Neural cell (in vitro differentiated cells): ENCODE data around the gene UBALD1. TPM values are rescaled to one million over a fixed set of nuclear protein-coding genes. Genes with fewer than 3 reads are reported as not detected.

Source experiments
- H2AFZ ChIP-seq: fragments of 200-600, 300-800 bp; sonication (generic), shearing (Covaris generic); 2 replicates; pipeline ENCODE4 v1.6.0; 2014; ENCODE audit warnings: low read depth, mild to moderate bottlenecking, antibody characterized with exemption, low read length, moderate library complexity
- H3F3A ChIP-seq: fragments of 200-600 bp; shearing (Covaris generic); 2 replicates; pipeline ENCODE4 v1.6.1; 2016; ENCODE audit warnings: mild to moderate bottlenecking, moderate library complexity, mixed read lengths, antibody characterized with exemption, low read length; ENCODE audit not compliant: insufficient read depth, poor library complexity, severe bottlenecking
- H3K27ac ChIP-seq: fragments of 200-600, 300-800 bp; sonication (generic), shearing (Covaris generic); 2 replicates; pipeline ENCODE4 v1.5.1; 2014; ENCODE audit warnings: mild to moderate bottlenecking, low read length, moderate library complexity
- H3K27me3 ChIP-seq: fragments of 300-800, 200-600 bp; sonication (generic), shearing (Covaris generic); 2 replicates; pipeline ENCODE4 v1.6.0; 2014; ENCODE audit warnings: mild to moderate bottlenecking, low read depth, low read length, moderate library complexity; ENCODE audit not compliant: insufficient read depth
- H3K36me3 ChIP-seq: fragments of 300-800, 200-600 bp; sonication (generic), shearing (Covaris generic); 2 replicates; pipeline ENCODE4 v1.5.1; 2014; ENCODE audit warnings: mild to moderate bottlenecking, antibody characterized with exemption, low read length, moderate library complexity; ENCODE audit not compliant: insufficient read depth
- H3K4me2 ChIP-seq: fragments of 300-800, 200-600 bp; sonication (generic), shearing (Covaris generic); 2 replicates; pipeline ENCODE4 v1.6.0; 2014; ENCODE audit warnings: mild to moderate bottlenecking, low read length
- H3K4me3 ChIP-seq: fragments of 300-800, 200-600 bp; sonication (generic), shearing (Covaris generic); 2 replicates; pipeline ENCODE4 v1.5.1; 2014; ENCODE audit warnings: mild to moderate bottlenecking, low read length, moderate library complexity
- H3K79me2 ChIP-seq: fragments of 200-600 bp; shearing (Covaris generic); replicated peaks from 2 replicates; pipeline ENCODE4 v1.6.0; 2014; ENCODE audit warnings: mild to moderate bottlenecking, low read length, moderate library complexity; ENCODE audit not compliant: insufficient read depth
- H3K9ac ChIP-seq: fragments of 300-800, 200-600 bp; sonication (generic), shearing (Covaris generic); 2 replicates; pipeline ENCODE4 v1.6.1; 2016; ENCODE audit warnings: mild to moderate bottlenecking, low read length, mixed read lengths
- H3K9me2 ChIP-seq: fragments of 200-600 bp; shearing (Covaris generic); 2 replicates; pipeline ENCODE4 v1.6.1; 2016; ENCODE audit warnings: mild to moderate bottlenecking, low read length, mixed read lengths; ENCODE audit not compliant: insufficient read depth
- H3K9me3 ChIP-seq: fragments of 200-600, 300-800 bp; sonication (generic), shearing (Covaris generic); 2 replicates; pipeline ENCODE4 v1.6.1; 2016; ENCODE audit warnings: mild to moderate bottlenecking, mixed run types, low read length, moderate library complexity, mixed read lengths
- H4K20me1 ChIP-seq: fragments of 200-600 bp; shearing (Covaris generic); 2 replicates; pipeline ENCODE4 v1.6.1; 2016; ENCODE audit warnings: mild to moderate bottlenecking, mixed run types; ENCODE audit not compliant: insufficient read depth
- CTCF ChIP-seq: fragments of 450-650 bp; IDR thresholded peaks from 2 replicates; pipeline ENCODE4 v1.5.1; 2014; ENCODE audit warnings: antibody characterized with exemption, mild to moderate bottlenecking, moderate library complexity; ENCODE audit not compliant: poor library complexity, severe bottlenecking
- EP300 ChIP-seq: fragments of 450-650 bp; conservative IDR thresholded peaks from 2 replicates; pipeline ENCODE4 v1.6.1; 2014; ENCODE audit warnings: antibody characterized with exemption, mild to moderate bottlenecking, moderate library complexity; ENCODE audit not compliant: poor library complexity, severe bottlenecking
- EZH2 ChIP-seq: fragments of 200-600, 300-800 bp; shearing (Covaris generic), sonication (generic); IDR thresholded peaks from 2 replicates; pipeline ENCODE4 v1.6.1; 2014; ENCODE audit warnings: antibody characterized with exemption, low read length, borderline replicate concordance, mild to moderate bottlenecking; ENCODE audit not compliant: insufficient read depth, poor library complexity, severe bottlenecking
- MXI1 ChIP-seq: fragments of 450-650 bp; conservative IDR thresholded peaks from 2 replicates; pipeline ENCODE4 v1.6.1; 2014; ENCODE audit warnings: antibody characterized with exemption, mild to moderate bottlenecking; ENCODE audit not compliant: poor library complexity, severe bottlenecking
- POLR2AphosphoS5 ChIP-seq: IDR thresholded peaks from 2 replicates; pipeline ENCODE4 v1.6.1; 2012
- RAD21 ChIP-seq: fragments of 450-650 bp; conservative IDR thresholded peaks from 2 replicates; pipeline ENCODE4 v1.6.1; 2014; ENCODE audit warnings: antibody characterized with exemption, mild to moderate bottlenecking, moderate library complexity
- REST ChIP-seq: IDR thresholded peaks from 2 replicates; pipeline ENCODE4 v1.6.1; 2012; ENCODE audit warnings: borderline replicate concordance
- SMC3 ChIP-seq: fragments of 450-650 bp; conservative IDR thresholded peaks from 2 replicates; pipeline ENCODE4 v1.6.1; 2014; ENCODE audit warnings: antibody characterized with exemption, mild to moderate bottlenecking, moderate library complexity; ENCODE audit not compliant: poor library complexity
- TAF1 ChIP-seq: IDR thresholded peaks from 2 replicates; pipeline ENCODE4 v1.6.1; 2012; ENCODE audit warnings: low read depth
- polyA plus RNA-seq: library from polyadenylated mRNA; depleted of rRNA; stranded (reverse); fragments of >200 nt; gene quantifications from 2 replicates; pipeline ENCODE4 v1.2.3, GENCODE V29; 2014

UBALD1 gene
- polyA plus RNA-seq, 1 donor from 2014 or later: 3.3 TPM

DNA sequence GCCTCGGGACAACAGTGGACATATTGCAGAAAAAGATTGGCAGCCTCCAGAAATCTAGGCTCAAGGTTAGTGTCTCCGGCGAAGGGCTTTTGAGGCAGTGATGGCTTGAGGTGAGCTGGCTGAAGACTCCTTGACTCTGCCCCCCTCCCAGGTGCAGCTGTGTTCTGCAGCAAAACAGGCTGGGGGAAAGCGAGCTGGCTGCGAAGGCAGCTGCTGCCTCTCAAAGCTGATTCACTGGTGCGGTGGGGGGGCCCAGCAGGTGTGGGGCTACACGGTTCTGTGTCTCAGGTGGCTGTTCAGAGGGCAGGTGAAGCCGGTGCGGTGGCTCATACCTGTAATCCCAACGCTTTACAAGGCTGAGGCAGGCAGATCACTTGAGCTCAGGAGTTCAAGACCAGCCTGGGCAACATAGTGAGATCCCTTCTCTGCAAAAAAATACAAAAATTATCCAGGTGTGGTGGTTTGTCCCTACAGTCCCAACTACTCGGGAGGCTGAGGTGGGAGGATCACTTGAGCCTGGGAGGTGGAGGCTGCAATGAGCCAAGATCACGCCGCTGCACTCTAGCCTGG lies 35.6 kb downstream of the UBALD1 start:
- H3K79me2 ChIP-seq: no peaks in the 10 kb centered on the region
- H3K9me3 ChIP-seq: no peaks in the 10 kb centered on the region
- no peaks in the 10 kb centered on the region for H3K36me3 ChIP-seq
- no peaks in the 10 kb centered on the region for H3F3A ChIP-seq
- H3K9me2 ChIP-seq: no peaks in the 10 kb centered on the region
- no peak overlapping the region for H3K9ac ChIP-seq
- TF ChIP-seq CTCF (no peak), POLR2AphosphoS5 (no peak), EP300 (no peak), REST (no peak), MXI1 (no peak), TAF1 (no peak), EZH2 (no peak), RAD21 (no peak), SMC3 (no peak)
- no peak overlapping the region for H3K4me2 ChIP-seq
- H4K20me1 ChIP-seq: no peaks in the 10 kb centered on the region
- no peaks in the 10 kb centered on the region for H3K27me3 ChIP-seq
- H3K27ac ChIP-seq: no peak overlapping the region
- no peak overlapping the region for H3K4me3 ChIP-seq
- H2AFZ ChIP-seq: no peak overlapping the region

DNA sequence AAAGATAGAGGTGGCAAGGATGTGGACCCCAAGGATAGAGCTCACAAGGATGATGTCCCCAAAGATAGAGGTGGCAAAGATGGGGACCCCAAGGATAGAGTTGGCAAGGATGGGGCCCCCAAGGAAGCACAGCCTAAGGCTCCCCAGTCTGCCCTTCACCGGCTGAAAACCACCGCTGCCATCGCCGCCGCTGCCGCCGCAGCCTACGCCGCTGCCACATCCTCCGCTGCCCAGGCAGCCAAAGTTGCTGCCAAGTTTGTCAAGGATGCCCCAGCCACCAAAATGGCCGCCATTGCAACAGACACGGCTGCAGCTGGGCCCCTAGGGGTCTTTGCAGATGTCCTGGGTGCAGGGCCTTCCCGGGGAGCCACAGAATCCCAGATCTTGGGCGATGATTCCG lies 38.7 kb downstream of the UBALD1 start:
- no peaks in the 10 kb centered on the region for H3K36me3 ChIP-seq
- no peak overlapping the region for H2AFZ ChIP-seq
- no peaks in the 10 kb centered on the region for H4K20me1 ChIP-seq
- TF ChIP-seq TAF1: no peak
- H3K27ac ChIP-seq: no peak overlapping the region
- H3F3A ChIP-seq: no peaks in the 10 kb centered on the region
- no peak overlapping the region for H3K9ac ChIP-seq
- no peaks in the 10 kb centered on the region for H3K9me2 ChIP-seq
- no peak overlapping the region for H3K4me2 ChIP-seq
- H3K4me3 ChIP-seq: no peak overlapping the region
- H3K9me3 ChIP-seq: no peaks in the 10 kb centered on the region
- no peaks in the 10 kb centered on the region for H3K79me2 ChIP-seq
- no peaks in the 10 kb centered on the region for H3K27me3 ChIP-seq
